Right kidney (tissue), 1 donor: Measurements from ENCODE around the gene TOGARAM2.
"Not testable (repeated sequence)": the region's sequence is repeated elsewhere in the genome, so short reads cannot be mapped to it uniquely, and the experiment has no call there.

ENCODE experiments used
- DNase-seq: peaks from one replicate; pipeline ENCODE4 v3.0.0-alpha.2; 2016

Gene TOGARAM2

DNA sequence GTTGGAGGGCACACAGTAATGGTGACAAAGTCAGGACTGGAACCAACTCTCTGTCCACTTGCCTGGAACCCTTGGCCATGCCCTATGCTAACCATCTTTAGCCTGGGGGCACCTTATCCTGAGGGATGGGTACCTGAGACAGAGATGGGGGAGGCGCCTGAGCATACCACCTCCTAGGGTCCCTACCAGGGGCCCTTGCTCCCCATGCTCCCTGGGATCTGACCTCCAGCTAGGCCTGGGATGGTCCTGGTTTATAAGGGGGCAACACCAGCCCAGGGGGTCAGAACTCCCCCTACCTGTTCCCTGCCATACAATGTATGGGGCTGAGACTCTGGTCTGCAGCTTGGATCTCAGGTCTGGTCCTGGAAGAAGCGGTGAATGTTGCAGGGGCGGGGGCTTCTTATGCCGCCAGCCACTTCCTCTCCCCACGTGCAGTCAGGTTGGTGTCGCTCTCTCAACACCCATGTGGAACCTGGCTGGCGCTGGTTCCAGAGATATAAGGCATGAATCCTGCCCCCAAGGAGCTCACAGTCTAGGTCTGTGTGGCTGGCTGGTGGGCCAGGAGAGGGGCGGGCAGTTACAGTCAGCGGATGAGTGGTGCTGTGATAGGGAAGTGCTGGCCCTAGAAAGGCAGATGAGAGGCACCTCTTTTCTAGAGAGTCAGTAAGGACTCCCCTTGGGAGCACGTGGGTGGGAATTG lies 3.8 kb upstream of the TOGARAM2 start:
- no peak for DNase-seq

DNA sequence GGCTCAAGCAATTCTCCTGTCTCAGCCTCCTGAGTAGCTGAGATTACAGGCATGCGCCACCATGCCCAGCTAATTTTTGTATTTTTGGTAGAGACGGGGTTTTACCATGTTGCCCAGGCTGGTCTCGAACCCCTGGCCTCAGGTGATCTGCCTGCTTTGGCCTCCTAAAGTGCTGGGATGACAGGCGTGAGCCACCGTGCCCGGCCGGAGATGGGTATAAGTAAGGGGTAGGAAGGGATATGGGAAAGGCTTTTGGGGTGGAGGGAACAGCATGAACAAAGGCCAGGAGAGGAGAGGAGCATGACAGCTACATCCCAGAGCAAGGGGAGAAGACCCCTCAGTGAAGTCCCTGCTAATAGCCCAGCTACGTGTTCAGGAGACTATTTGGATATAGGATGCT lies 3.1 kb upstream of the TOGARAM2 start:
- not testable (repeated sequence) for DNase-seq

DNA sequence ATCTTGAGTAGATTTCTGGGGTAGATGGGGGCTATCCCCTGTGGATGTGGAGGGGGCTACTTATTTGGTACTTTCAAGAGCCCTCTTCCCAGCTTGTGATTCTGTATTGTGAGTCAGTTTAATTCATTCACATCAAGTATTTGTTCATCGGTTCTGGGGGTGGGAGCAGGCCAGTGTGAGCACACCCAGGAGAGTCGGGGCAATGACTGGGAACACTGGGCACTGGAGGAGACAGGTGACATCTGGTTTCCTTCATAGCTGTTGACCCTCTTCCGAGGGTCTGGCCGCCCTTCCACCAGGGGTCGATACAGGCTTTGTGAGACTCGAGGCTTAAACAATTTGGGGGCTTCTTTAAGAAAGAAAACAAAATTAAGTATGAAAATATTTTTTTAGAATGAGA lies 2.5 kb upstream of the TOGARAM2 start:
- no peak for DNase-seq

DNA sequence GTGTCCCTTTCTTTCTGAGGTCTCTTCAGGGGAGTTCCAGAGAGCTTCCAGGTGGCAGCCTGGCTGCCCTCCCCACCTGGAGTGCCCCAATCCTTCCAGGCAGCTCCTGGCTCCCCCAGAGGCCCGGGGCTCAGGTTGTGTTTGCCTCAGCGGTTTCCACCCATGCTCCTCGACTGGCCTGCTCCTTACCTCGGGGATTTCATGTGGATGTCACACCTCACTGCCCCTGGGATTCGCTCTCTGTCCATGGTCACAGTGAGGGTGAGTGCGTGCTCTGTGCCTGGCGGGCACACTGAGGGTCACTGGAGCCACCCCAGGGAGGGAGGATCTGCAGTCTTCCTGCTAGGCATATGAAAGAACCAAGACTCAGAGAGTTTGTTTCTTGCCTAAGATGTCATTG lies 2.1 kb upstream of the TOGARAM2 start:
- DNase-seq = no peak

DNA sequence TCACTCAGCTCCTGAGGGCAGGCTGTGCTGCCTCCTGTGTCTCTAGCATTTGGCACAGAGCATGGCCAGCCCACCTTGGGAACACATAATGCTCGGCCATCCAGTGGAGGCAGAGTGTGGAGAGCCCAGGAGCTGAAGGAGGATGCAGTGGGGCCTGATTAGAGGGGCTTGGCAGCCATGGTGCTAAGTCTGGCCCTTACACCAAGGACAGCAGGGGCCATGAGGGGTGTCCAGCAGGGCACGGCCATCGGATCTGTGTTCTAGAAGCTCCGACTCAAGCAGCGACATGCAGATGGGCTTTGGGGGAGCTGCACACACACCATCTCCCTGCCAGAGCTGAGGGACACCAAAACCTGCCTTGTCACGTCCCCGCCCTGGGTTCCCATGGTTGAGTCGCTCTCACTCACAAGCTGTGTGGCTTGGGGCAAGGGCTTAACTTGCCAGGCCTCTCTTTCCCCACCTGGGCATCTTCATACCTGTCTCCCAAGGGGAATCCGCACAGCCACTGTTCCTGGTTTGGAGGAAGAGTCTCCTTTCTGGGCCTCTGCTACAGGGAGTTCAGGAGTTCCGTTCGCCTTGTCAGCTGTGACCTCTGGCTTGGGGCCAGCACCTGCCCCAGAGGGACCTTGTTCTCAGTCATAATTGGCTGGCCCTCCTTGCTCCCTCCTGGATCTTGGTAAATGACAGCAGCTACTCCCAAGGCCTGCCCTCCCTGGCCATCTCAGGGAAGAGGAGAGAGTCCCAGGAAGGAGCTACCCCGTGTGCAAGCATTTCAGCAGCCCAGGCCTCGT lies 1.3 kb upstream of the TOGARAM2 start:
- no peak for DNase-seq

DNA sequence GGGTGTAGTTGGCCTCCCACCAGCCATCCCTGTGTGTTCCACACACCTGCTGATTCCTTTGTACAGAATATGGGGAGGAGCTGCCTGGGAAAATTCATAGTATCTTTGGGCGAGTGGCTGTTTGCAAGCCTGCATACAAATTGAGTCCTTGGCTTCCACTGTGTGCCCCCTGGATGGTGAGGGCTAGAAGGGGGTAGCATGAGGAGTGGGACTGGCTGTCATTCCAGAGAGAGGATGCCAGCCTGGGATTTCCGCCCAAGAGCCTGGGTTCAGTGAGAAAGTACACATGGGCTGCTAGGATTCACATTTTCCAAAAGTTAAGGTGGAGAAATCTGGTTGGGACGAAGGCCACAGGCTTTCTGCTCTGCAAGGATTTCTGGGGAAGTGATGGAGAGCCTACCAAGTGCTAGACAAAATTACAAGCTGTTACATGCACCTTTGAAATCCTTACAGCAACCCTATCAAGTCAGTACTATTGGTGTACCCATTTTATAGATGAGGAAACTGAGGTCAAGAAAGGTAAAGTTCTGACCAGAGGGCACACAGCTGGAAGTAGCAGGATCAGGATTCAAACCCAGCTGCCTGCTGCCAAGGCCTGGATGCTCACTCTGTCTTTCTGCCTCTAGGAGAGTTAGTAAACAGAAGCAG lies 606 bp upstream of the TOGARAM2 start:
- no peak for DNase-seq

DNA sequence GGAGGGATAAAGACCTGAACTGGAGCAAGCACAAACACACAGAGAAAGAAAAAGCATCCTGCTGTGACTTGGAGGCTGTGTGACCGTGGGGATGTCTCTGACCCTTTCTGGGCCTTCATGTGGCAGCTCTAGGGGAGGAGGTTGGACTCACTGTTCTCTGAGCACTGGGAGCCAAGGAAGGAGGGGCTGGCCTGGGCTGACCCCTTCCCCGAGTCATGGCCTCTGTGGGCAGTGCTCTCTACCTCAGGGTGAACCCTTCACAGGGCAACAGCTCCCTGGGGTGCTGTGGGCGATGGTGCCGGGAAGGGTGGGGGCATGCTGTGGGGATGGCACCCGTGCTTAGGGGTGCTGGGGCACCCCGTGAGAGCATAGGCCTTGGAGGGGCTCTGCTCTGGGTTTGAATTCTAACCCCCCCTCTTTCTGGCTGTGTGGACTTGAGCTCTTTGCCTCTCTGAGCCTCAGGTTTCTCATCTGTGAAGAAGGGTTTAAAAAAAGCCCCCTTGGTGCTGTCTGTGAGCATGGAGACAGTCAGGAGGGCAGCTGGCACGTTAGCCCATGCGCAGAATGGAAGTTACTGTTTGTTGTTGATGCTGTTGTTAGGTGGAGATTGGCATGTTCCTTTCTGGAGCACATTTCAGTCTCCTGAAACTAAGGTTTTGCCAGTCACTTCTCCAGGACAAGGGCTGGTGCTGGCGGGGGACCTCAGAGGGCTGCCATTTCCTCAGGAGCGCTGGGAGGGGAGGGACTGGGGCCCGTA lies 700 bp downstream of the TOGARAM2 start:
- no peak for DNase-seq

DNA sequence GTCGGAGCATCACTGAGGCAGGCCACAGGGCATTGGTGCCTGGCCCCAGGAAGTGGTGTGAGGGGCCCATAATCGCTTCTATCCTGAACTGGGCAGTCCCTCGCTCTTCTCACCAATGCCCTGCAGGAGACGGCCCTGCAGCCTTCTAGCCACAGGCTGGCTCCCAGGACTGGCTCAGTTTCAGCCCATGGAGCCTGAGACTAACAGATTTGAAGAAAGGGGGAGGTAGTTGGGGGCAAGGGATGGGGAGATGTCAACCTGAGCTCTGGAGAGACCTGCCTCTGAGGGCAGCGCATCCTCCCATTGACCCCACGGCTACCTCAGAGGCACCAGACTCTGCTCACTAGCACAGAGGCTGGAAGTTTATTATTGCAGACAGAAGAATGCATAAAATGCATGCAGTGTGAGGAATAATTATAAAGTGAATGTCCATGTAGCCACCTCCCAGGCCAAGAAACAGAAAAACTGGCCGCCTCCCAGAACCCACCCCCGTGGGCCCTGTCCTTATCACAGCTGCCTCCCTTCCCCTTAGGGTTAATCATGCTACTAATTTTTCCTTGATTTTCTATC lies 1.4 kb downstream of the TOGARAM2 start:
- DNase-seq = no peak

DNA sequence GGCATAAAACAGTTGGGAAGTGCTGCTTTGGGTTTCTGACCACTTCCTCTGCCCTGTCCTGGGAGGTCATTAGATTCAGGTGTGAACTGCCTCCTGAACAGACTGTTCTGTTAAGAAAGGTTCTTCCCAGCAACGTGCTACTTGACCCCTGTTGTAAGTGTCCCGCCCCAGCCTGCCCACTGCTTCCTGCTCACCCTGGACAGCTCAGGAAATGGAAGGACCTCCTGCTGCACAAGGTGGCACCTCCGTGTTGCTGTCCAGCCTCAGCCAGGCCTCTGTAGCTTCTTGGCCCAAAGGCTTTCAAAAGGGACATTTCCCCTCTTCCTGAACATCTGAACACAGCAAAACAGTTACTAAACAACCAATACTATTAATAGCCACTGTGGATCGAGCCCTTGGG lies 5.3 kb downstream of the TOGARAM2 start:
- DNase-seq = no peak

DNA sequence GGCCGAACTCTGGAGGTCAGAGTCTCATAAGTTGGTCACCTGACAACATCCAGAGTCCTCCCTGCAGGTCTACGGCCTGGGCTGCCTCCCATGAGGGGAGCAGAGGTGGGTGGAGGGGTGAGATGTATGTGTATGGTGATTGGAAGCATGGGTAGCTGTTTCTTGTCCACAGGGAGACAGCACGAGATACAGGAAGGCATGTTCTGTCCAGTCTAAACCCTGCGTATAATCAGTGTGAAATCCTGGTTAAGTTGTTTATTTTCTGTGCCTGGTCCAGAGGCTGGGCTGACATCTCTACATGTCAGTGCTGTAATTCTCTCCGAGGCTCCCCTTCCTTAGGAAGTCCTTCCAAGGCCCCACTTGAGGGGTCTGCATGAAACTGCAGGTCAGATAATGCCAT lies 8.9 kb downstream of the TOGARAM2 start:
- no peak for DNase-seq

DNA sequence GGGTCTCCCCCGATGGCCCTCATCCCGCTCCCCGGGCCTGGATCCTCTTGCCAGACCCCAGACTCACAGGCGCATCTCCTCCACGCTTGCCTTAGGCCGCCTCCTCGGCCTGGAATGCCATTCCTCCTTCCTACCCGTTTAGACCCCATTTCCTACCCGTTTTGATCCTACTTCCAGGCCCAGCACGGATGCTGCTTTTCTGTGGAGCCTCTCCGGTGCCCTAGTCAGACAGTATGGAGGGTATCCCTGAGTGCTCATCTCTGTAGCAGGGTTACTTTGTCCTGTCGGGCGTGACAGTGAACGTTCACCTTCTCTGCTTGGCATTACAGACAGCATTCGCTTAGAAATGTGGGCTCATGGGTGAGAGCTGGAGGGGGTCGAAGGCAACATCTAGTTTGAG lies 9.3 kb downstream of the TOGARAM2 start:
- DNase-seq = no peak

DNA sequence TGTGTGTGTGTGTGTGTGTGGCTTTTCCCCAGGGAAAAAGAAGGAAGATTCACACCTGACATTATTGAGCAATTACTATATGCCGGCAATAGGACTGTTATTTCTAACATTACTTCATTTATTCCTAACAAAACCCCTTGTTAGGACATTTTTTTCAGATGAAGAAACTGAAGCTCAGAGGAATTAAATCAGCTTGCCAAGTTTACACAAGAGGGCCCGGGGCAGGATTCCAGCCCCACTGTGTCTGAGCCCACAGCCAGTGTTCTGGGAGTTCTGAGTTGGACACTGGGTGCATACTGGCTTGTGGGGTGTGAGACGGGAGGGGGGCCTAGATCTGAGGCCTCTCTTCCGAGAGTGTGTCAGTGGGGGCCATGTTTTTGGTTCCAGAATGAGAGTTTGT lies 9.9 kb downstream of the TOGARAM2 start:
- no peak for DNase-seq

DNA sequence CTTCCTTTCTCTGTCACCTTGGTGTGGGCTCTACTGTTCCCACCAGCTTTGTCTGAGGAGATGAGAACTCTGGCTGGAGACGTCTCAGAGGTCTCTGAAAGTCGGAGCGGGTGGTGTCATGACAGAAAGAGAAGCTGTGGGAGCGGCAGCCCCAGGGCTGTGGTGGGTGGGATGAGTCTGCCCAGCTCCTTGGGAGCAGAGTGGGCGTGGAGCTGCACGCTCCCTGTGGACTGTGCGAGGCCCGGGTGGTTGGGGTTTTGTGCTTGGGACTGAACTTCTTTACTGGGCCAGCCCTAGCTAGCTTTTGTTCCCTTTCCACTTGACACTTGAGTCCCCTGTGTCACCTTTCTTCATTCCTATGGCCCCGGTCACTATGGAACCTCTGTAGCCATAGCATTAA lies 10.4 kb downstream of the TOGARAM2 start:
- DNase-seq = no peak

DNA sequence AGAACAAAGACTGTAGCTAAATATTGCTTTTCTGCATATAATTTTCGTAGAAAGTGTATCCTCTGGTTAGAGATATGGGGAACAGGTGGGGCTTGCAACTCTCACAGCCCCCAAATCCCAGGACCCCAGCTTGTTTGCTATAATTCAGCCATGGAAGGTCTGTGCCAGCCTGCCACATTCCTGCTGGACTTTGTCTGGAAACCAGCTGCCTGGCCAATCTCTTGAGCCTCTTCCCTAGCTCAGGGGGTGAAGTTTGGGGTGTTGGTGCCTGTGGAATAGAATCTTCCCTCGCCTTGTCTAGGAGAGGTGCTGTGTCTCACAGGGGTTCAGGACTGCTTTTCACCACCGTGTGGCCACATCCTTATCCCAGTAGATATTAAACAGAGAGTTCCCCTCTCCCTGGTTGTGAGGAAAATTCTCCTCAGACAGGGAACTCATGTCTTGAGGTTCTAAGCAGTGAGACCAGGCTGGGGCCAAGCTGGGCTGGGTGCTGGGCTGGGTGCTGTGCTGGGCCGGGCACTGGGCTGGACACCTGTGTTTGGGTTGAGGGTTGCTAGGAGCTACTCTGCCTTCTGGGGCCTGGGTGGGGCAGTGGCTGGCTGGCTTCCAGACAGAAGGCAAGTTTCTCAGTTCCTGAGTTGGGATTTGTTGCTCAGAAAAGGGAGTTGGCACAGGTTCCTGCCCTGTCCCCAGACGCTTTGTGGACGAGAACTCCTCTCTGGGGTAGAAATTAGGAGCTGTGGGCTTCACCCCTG lies 12.3 kb downstream of the TOGARAM2 start:
- DNase-seq = no peak

DNA sequence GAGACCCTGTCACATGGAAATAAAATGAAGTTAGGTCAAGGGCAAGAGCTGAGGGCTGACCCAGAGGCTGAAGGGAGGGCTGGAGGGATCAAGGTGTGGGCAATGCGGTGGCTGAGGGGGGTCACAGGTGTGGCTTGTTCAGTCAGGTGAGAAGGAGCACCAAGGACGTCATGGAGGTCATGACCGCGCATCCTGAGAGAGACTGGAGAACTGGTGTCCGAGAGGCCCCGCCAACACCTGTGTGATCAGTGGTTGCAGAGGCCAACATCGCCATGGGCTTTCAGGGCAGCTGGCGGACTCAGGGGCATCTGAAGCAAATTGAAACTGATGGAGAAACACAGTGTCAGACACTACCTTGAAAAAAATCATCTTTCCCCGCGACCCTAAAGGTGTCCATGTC lies 13.0 kb downstream of the TOGARAM2 start:
- DNase-seq = no peak

DNA sequence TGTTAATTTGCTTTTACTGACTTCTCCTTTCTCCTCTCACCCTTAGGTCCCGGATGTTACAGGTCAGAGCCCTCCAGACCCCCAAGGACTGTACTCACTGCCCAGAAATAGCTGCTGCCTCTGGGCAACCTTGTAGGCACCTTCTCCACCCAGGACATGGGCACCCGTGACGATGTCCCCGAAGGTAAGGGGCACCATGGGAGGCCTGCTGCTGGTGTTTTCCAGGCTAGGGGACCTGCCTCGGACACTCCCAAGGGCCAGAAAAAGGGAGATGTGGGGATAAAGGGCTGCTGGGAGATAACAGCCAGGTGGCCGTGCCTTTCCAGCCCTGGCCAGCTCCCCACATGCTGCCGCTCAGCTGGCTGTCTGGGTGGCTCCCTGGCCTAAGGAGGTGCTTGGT lies 13.6 kb downstream of the TOGARAM2 start:
- DNase-seq = no peak

DNA sequence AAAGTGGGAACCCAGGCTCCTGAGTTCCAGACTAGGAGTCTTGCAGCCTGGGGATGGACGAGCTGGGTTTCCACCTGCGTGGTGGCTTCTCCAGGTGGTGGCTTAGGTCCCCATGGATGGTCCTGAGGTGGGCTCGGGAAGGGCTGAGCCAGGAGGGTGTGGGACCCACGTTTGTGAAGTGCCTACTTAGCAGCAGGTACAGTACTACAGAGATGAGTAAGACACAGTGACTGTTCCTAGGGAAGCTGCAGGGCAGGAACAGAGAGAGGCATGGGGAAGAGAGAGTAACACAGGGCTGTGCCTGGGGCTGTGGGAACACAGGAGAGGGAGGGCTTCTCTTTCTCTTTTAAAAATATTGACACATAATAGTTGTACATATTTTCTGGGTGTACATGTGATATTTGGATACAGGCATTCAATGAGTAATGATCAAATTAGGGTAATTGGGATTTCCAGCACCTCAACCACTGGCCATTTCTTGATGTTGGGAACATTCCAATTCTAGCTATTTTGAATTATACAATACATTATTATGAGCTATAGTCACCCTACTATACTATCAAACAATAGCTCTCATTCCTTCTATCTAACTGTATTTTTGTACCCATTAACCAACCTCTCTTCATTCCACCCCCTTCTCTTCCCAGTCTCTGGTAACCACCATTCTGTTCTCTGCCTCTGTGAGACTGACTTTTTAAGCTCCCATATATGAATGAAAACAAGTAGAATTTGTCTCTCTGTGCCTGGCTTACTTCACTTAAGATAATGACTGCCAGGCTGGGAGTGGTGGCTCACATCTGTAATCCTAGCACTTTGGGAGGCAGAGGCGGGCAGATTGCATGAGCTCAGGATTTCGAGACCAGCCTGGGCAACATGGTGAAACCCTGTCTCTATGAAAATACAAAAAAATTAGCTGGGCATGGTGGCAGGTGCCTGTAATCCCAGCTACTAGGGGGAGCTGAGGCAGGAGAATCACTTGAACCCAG lies 15.0 kb downstream of the TOGARAM2 start:
- DNase-seq = no peak

DNA sequence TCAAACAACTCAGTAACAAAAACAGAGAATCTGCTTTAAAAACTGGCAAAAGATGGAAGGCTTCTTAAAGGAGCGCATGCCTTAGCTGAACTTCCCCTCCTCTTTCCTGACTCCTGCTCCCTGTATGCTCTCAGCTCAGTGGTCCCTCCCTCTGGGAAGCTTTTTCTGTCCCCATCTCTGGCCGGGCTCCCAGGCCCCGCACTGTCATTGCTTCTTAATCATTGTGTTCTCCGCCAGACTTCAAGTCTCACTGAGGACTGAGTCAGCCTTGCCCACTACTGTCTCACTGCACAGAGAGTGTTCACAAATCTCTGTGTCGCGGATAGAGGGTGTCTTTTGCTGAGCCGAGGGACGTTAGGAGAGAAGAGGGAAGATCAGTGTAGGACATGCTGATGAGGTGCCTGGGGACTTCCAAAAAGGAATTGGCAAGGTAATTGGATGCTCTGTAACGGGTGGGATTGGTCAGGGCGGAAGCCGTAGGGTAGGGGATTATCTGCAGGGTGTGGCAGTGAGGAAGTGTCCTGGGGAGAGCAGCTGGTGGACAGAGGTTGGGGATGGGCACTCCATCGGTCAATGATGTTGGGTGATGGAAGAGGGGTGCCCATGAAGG lies 16.2 kb downstream of the TOGARAM2 start:
- no peak for DNase-seq

DNA sequence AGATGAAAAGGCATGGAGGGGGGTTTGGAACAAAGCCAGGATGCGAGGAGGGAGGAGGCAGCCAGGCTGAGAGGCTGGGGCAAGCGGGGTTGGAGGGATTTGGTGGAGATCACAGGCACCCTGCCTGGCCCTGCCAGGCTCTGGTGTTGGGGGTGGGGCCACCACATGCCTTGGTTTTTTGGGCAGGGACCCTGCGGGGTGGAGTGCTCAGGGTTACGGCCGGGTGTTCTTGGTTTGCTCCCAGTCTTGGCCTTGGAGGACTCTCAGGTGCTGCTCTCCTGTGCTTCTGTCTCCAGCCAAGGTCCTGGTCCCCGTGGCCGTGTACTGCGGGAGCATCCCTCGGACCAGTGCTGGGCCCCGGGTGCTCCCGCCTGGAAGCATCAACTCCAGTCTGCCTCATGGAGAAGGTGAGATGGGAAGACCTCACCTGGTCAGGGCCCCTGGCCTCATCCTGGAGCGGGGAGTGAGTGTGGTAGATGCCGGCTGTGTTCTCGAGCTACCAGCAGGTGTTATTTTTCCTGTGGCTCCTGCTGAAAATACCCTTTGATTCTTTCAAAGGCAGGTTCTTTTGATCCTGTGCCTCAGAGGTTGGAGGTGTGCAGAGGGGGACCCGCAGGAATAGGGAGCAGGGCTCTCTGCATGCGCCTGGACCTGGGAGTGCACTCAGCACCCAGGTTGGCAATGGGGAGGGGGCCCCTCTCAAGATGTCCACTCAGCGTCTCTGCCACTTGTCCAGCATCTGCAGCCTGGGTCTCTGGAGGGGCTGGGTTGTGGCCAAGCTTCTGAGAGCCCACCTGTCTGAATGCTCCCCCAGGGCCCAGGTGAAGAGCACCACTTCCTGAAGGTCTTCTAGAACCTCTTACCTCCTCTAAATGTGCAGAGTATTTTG lies 17.0 kb downstream of the TOGARAM2 start:
- DNase-seq = no peak
